HEK293 (cell line): Measurements from ENCODE around the gene SART3.

ENCODE experiments used
- AEBP2 ChIP-seq: fragments of 450-650 bp; formaldehyde crosslinking; IDR thresholded peaks from 2 replicates; pipeline ENCODE4 v1.5.1; 2016; ENCODE audit warnings: missing biosample characterization, missing genetic modification characterization, borderline replicate concordance
- GLI4 ChIP-seq: fragments of 450-650 bp; formaldehyde crosslinking; IDR thresholded peaks from 2 replicates; pipeline ENCODE4 v1.5.1; 2016; ENCODE audit warnings: missing biosample characterization, missing genetic modification characterization
- PRDM10 ChIP-seq: fragments of 450-650 bp; formaldehyde crosslinking; IDR thresholded peaks from 2 replicates; pipeline ENCODE4 v1.5.1; 2016; ENCODE audit warnings: missing biosample characterization, missing genetic modification characterization
- PRDM2 ChIP-seq: fragments of 450-650 bp; formaldehyde crosslinking; IDR thresholded peaks from 2 replicates; pipeline ENCODE4 v1.5.1; 2016; ENCODE audit warnings: missing biosample characterization, missing genetic modification characterization, borderline replicate concordance
- REPIN1 ChIP-seq: fragments of 450-650 bp; formaldehyde crosslinking; IDR thresholded peaks from 2 replicates; pipeline ENCODE4 v1.5.1; 2017; ENCODE audit warnings: missing biosample characterization, missing genetic modification characterization, low read depth
- SETDB1 ChIP-seq: IDR thresholded peaks from one replicate; pipeline ENCODE4 v1.6.1; 2017; ENCODE audit warnings: mild to moderate bottlenecking, low read length, moderate library complexity, mixed read lengths; ENCODE audit not compliant: insufficient read length
- SP7 ChIP-seq: fragments of 450-650 bp; formaldehyde crosslinking; IDR thresholded peaks from 2 replicates; pipeline ENCODE4 v1.5.1; 2016; ENCODE audit warnings: missing biosample characterization, missing genetic modification characterization
- ZBTB6 ChIP-seq: fragments of 450-650 bp; formaldehyde crosslinking; IDR thresholded peaks from 2 replicates; pipeline ENCODE4 v1.5.1; 2017; ENCODE audit warnings: missing biosample characterization, missing genetic modification characterization
- ZIC2 ChIP-seq: fragments of 450-650 bp; formaldehyde crosslinking; IDR thresholded peaks from 2 replicates; pipeline ENCODE4 v1.5.1; 2016; ENCODE audit warnings: missing biosample characterization, missing genetic modification characterization
- ZNF138 ChIP-seq: fragments of 450-650 bp; formaldehyde crosslinking; IDR thresholded peaks from 2 replicates; pipeline ENCODE4 v1.5.1; 2016; ENCODE audit warnings: missing biosample characterization, missing genetic modification characterization, borderline replicate concordance
- ZNF148 ChIP-seq: fragments of 450-650 bp; formaldehyde crosslinking; IDR thresholded peaks from 2 replicates; pipeline ENCODE4 v1.5.0; 2017; ENCODE audit warnings: missing biosample characterization, missing genetic modification characterization, borderline replicate concordance
- ZNF239 ChIP-seq: fragments of 450-650 bp; formaldehyde crosslinking; IDR thresholded peaks from 2 replicates; pipeline ENCODE4 v1.5.1; 2016; ENCODE audit warnings: missing biosample characterization, missing genetic modification characterization
- ZNF449 ChIP-seq: fragments of 450-650 bp; formaldehyde crosslinking; IDR thresholded peaks from 2 replicates; pipeline ENCODE4 v1.5.1; 2017; ENCODE audit warnings: missing biosample characterization, mild to moderate bottlenecking, missing genetic modification characterization, moderate library complexity
- ZNF501 ChIP-seq: fragments of 450-650 bp; formaldehyde crosslinking; IDR thresholded peaks from 2 replicates; pipeline ENCODE4 v1.5.1; 2016; ENCODE audit warnings: missing biosample characterization, missing genetic modification characterization
- ZNF560 ChIP-seq: fragments of 450-650 bp; formaldehyde crosslinking; IDR thresholded peaks from 2 replicates; pipeline ENCODE4 v1.5.1; 2017; ENCODE audit warnings: missing biosample characterization, missing genetic modification characterization, borderline replicate concordance
- ZNF571 ChIP-seq: fragments of 450-650 bp; formaldehyde crosslinking; IDR thresholded peaks from 2 replicates; pipeline ENCODE4 v1.5.0; 2017; ENCODE audit warnings: missing biosample characterization, missing genetic modification characterization
- ZNF600 ChIP-seq: fragments of 450-650 bp; formaldehyde crosslinking; IDR thresholded peaks from 2 replicates; pipeline ENCODE4 v1.5.1; 2016; ENCODE audit warnings: missing biosample characterization, missing genetic modification characterization
- ZNF626 ChIP-seq: fragments of 450-650 bp; sonication (Bioruptor Pico); formaldehyde crosslinking; IDR thresholded peaks from 2 replicates; pipeline ENCODE4 v1.5.1; 2018; ENCODE audit warnings: missing biosample characterization, missing genetic modification characterization, inconsistent platforms
- ZNF658 ChIP-seq: fragments of 450-650 bp; formaldehyde crosslinking; IDR thresholded peaks from 2 replicates; pipeline ENCODE4; 2016; ENCODE audit warnings: missing biosample characterization, missing genetic modification characterization
- ZNF768 ChIP-seq: fragments of 450-650 bp; formaldehyde crosslinking; IDR thresholded peaks from 2 replicates; pipeline ENCODE4 v1.5.1; 2018; ENCODE audit warnings: missing biosample characterization, mild to moderate bottlenecking, missing genetic modification characterization
- ZNF843 ChIP-seq: fragments of 450-650 bp; formaldehyde crosslinking; IDR thresholded peaks from 2 replicates; pipeline ENCODE4 v1.5.1; 2016; ENCODE audit warnings: missing biosample characterization, missing genetic modification characterization

SART3 gene

GRCh38 chr12:108560752-108561719, at the start of gene SART3 (continued):
- TF ChIP-seq PRDM10 (tag by site-specific recombination) (no peak), ZNF449 (tag by site-specific recombination) (peak; percentile 32; the same call in 1 of the 2 replicates), ZNF768 (tag by site-specific recombination) (no peak), ZBTB6 (peak; percentile 90), ZNF501 (tag by site-specific recombination) (peak; percentile 40), AEBP2 (no peak), ZNF600 (tag by site-specific recombination) (peak; percentile 39; the same call in 1 of the 2 replicates), ZNF571 (tag by site-specific recombination) (no peak), ZNF560 (tag by site-specific recombination) (no peak), ZNF626 (tag by site-specific recombination) (no peak), ZNF843 (tag by site-specific recombination) (no peak), SETDB1 (no peak), ZNF148 (no peak), ZIC2 (tag by site-specific recombination) (peak; percentile 66; the same call in 1 of the 2 replicates), REPIN1 (0 out of 2 replicates have a peak, but pooled peaks have one; percentile 66), PRDM2 (tag by site-specific recombination) (no peak), ZNF239 (tag by site-specific recombination) (no peak), ZNF658 (no peak), GLI4 (tag by site-specific recombination) (no peak), ZNF138 (tag by site-specific recombination) (no peak), SP7 (peak; percentile 71)
